ENCODE results near the gene ASPHD1.

DNA sequence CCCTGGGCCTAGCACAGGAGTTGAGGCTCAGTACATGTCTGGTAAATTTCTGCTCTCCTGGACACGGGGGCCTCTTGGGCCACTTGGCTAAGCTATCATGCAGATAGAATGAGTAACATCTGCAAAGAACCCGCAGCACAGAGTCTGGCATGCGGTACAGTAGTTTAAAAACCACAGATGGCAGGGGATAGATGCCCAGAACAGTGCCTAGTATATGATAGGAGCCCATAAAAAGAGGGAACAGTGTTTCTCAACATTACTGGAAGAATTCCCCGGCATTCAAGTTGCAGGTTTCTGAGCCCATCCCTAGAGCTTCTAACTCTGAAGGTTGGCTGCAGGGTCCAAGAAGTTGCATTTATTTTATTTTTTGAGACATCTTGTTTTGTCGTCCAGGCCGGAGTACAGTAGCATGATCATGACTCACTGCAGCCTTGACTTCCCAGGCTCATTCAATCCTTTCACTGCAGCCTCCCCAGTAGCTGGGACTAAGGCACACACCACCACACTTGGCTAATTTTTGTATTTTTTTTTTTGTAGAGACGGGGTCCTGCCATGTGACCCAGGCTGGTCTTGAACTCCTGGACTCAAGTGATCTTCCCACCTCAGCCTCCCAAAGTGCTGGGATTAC lies 43.0 kb upstream of the ASPHD1 start:
- TF ChIP-seq, protein P1, sequence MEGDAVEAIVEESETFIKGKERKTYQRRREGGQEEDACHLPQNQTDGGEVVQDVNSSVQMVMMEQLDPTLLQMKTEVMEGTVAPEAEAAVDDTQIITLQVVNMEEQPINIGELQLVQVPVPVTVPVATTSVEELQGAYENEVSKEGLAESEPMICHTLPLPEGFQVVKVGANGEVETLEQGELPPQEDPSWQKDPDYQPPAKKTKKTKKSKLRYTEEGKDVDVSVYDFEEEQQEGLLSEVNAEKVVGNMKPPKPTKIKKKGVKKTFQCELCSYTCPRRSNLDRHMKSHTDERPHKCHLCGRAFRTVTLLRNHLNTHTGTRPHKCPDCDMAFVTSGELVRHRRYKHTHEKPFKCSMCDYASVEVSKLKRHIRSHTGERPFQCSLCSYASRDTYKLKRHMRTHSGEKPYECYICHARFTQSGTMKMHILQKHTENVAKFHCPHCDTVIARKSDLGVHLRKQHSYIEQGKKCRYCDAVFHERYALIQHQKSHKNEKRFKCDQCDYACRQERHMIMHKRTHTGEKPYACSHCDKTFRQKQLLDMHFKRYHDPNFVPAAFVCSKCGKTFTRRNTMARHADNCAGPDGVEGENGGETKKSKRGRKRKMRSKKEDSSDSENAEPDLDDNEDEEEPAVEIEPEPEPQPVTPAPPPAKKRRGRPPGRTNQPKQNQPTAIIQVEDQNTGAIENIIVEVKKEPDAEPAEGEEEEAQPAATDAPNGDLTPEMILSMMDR (IDR thresholded peaks at IDR 0.05): no peak
- TF ChIP-seq EP300 (IDR thresholded peaks at IDR 0.05; ENCODE audit: low read depth): no peak
- TF ChIP-seq POLR2AphosphoS5 (IDR thresholded peaks at IDR 0.05): no peak

All from transverse colon (tissue), 4 donors.